K562 (cell line): ENCODE measurements around the gene CCN6. TPM values are rescaled to one million over a fixed set of nuclear protein-coding genes. Genes with fewer than 3 reads are reported as not detected.

Experiments used
- ATAC-seq: fragments of 200-7000 bp; cut with Tn5 transposase; 3 replicates; pipeline ENCODE4 v1.9.1; 2020; ENCODE audit warnings: moderate library complexity
- BruUV-seq: library from RNA; stranded (reverse); fragments of 400-500 nt; replicated peaks from 2 replicates; lab custom pipeline; 2021; lab: Mats Ljungman, UMichigan
- CTCF ChIA-PET: fragments of 300-600 bp; formaldehyde crosslinking; extraction: SDS; loops from one replicate; lab custom pipeline; 2021; ENCODE audit warnings: low intra/inter-chr PET ratio; lab: Yijun Ruan, JAX
- POLR2A ChIA-PET: fragments of 300-600, 350-650 bp; sonication (Branson Sonifier 250); formaldehyde crosslinking; extraction: SDS; loops from one replicate; lab custom pipeline; 2021; ENCODE audit warnings: antibody characterized with exemption, inconsistent platforms; lab: Yijun Ruan, JAX
- DNase-seq, 4 experiments: peaks; one replicate each; pipeline versions ENCODE4 v3.0.0 to v3.0.0-alpha.2; 2011 to 2018; ENCODE audit warnings: low spot score in 3 of 4, mixed read lengths in 3 of 4; ENCODE audit errors: extremely low read depth in 1 of 4
- FAIRE-seq: peaks from 2 replicates; lab custom pipeline; 2011; peaks lifted over from hg19 to GRCh38; lab: Jason Lieb, UNC
- H2AFZ ChIP-seq: 2 replicates; pipeline ENCODE4 v1.6.0; 2011; ENCODE audit warnings: low read depth, low read length, control low read depth, inconsistent platforms
- H3K27ac ChIP-seq: fragments of 200-600 bp; 3 replicates; pipeline ENCODE4 v1.8.0; 2011; ENCODE audit warnings: low read depth, mild to moderate bottlenecking, control low read depth, inconsistent platforms, low read length, moderate library complexity, mixed read lengths; ENCODE audit errors: extremely low read depth
- H3K27me3 ChIP-seq, 2 experiments: fragments of 300-600 bp in 1 of 2; 2 replicates in 1 of 2; 3 replicates in 1 of 2; pipeline versions ENCODE4 v1.6.0 to v1.8.0; 2011; ENCODE audit warnings: inconsistent platforms in 2 of 2, low read length in 2 of 2, mild to moderate bottlenecking in 1 of 2, mixed read lengths in 1 of 2, moderate library complexity in 1 of 2; ENCODE audit not compliant: control insufficient read depth in 2 of 2, insufficient read depth in 2 of 2
- H3K36me3 ChIP-seq: fragments of 300-600 bp; 3 replicates; pipeline ENCODE4 v1.8.0; 2011; ENCODE audit warnings: mild to moderate bottlenecking, low read length, inconsistent platforms; ENCODE audit not compliant: control insufficient read depth, insufficient read depth
- H3K4me1 ChIP-seq, 2 experiments: fragments of 200-600 bp in 1 of 2; replicated peaks in 1 of 2; 2 replicates in 1 of 2; 3 replicates in 1 of 2; pipeline versions ENCODE4 v1.5.1 to v1.8.0; 2011; ENCODE audit warnings: inconsistent platforms in 2 of 2, low read length in 2 of 2, mild to moderate bottlenecking in 1 of 2, mixed read lengths in 1 of 2, moderate library complexity in 1 of 2; ENCODE audit not compliant: control insufficient read depth in 2 of 2, insufficient read depth in 2 of 2
- H3K4me2 ChIP-seq: 2 replicates; pipeline ENCODE4 v1.6.1; 2011; ENCODE audit warnings: low read length, control low read depth, inconsistent platforms, mixed read lengths; ENCODE audit not compliant: insufficient read depth
- H3K4me3 ChIP-seq: fragments of 200-600 bp; sonication (generic), shearing (Covaris generic); 2 replicates; pipeline ENCODE4 v1.5.1; 2016; ENCODE audit warnings: control low read depth, inconsistent platforms
- H3K79me2 ChIP-seq: fragments of 200-600 bp; 3 replicates; pipeline ENCODE4 v1.8.0; 2011; ENCODE audit warnings: low read length, inconsistent platforms; ENCODE audit not compliant: control insufficient read depth, insufficient read depth
- H3K9ac ChIP-seq, 2 experiments: 2 replicates each; pipeline versions ENCODE4 v1.6.0 to v1.6.1; 2011; ENCODE audit warnings: low read depth in 2 of 2, low read length in 2 of 2, control low read depth in 1 of 2, inconsistent platforms in 1 of 2, mild to moderate bottlenecking in 1 of 2, mixed read lengths in 1 of 2; ENCODE audit not compliant: insufficient read depth in 1 of 2
- H3K9me1 ChIP-seq: one replicate; pipeline ENCODE4 v1.6.0; 2011; ENCODE audit warnings: inconsistent platforms, mild to moderate bottlenecking, low read length, moderate library complexity; ENCODE audit not compliant: control insufficient read depth, insufficient read depth
- H3K9me3 ChIP-seq: replicated peaks from 2 replicates; pipeline ENCODE4 v1.5.1; 2011; ENCODE audit warnings: low read depth, low read length, inconsistent platforms; ENCODE audit not compliant: control insufficient read depth, insufficient read depth
- H4K20me1 ChIP-seq: replicated peaks from 2 replicates; pipeline ENCODE4 v1.6.1; 2011; ENCODE audit warnings: low read length, inconsistent platforms, mixed read lengths; ENCODE audit not compliant: control insufficient read depth, insufficient read depth
- CBFB ChIP-seq: sonication (generic); formaldehyde crosslinking; IDR thresholded peaks from 2 replicates; pipeline ENCODE4 v1.4.0; 2020; ENCODE audit warnings: mild to moderate bottlenecking, missing genetic modification reagents
- GATA2 ChIP-seq: sonication (generic); formaldehyde crosslinking; IDR thresholded peaks from 2 replicates; pipeline ENCODE4 v1.4.0; 2020; ENCODE audit warnings: mild to moderate bottlenecking, missing genetic modification reagents
- POLR2AphosphoS5 ChIP-seq: IDR thresholded peaks from 2 replicates; pipeline ENCODE4 v1.6.1; 2011; ENCODE audit warnings: mild to moderate bottlenecking, low read depth, low read length, moderate library complexity; ENCODE audit not compliant: control insufficient read depth, insufficient read depth
- SREBF1 ChIP-seq: fragments of 150-350 bp; IDR thresholded peaks from 2 replicates; pipeline ENCODE4 v1.6.1; 2014; ENCODE audit warnings: antibody characterized with exemption, low read depth, low read length, borderline replicate concordance
- ZNF282 ChIP-seq: sonication (generic); formaldehyde crosslinking; IDR thresholded peaks from 2 replicates; pipeline ENCODE4 v1.8.1; 2023; ENCODE audit warnings: missing genetic modification reagents
- WGBS: fragments of 100-300 bp; shearing (Covaris generic); methylation state at CpG from one replicate; pipeline ENCODE4 v1.1.6; 2016; ENCODE audit warnings: low coverage, mixed read lengths; ENCODE audit not compliant: insufficient coverage; ENCODE audit errors: missing lambda C conversion rate; 5-methylcytosine and 5-hydroxymethylcytosine counted together
- in situ Hi-C: fragments of 300-500 bp; cut with MboI; formaldehyde crosslinking; loops from 4 replicates; pipeline ENCODE4 v1.15.0; 2018; ENCODE audit warnings: inconsistent platforms, mixed read lengths
- intact Hi-C: fragments of 100-400 bp; cut with micrococcal nuclease; formaldehyde crosslinking; loops from 2 replicates; pipeline ENCODE4 v1.14.2; 2022
- polyA plus RNA-seq, 8 experiments: library from polyadenylated mRNA; depleted of rRNA in 4 of 8; stranded (reverse) in 5 of 8; unstranded in 3 of 8; fragments of >200 nt; fragmentation: Nextera tagmentation in 2 of 8; fragmentation: Illumina TruSeq in 1 of 8; extraction: Ambion mirVana in 2 of 8; extraction: Trizol in 1 of 8; gene quantifications; 2 replicates each; pipeline versions ENCODE4 v1.2.1 to v1.2.3, GENCODE V29; 2011 to 2014; ENCODE audit warnings: inconsistent platforms in 1 of 8, missing spikeins in 1 of 8
- total RNA-seq, 7 experiments: library from RNA; depleted of rRNA in 6 of 7; stranded (reverse); fragments of >200 nt in 6 of 7; fragmentation: Illumina TruSeq in 2 of 7; extraction: Trizol in 2 of 7; gene quantifications; 2 replicates each; pipeline versions ENCODE4 v1.2.1 to v1.2.3, GENCODE V29; 2011 to 2021; ENCODE audit warnings: low replicate concordance in 1 of 7
- TF ChIP-seq, protein P1 (sequence below): fragments of 250-450 bp; sonication (Bioruptor Pico); IDR thresholded peaks from 2 replicates; pipeline ENCODE4 v1.4.0; 2020

The CCN6 gene
- total and polyA plus RNA-seq, 9 of the 15 experiments (the other 6 are each of a cell fraction or from before 2014, with no cell fraction given), result 0.04 to 0.62 (median 0.21) TPM; not detected in 2

GRCh38 chr6:112008482-112008881 is 45.4 kb upstream of the CCN6 start:
- 2% methylated on average over 4 of the region's 4 CpGs for WGBS
- Histone ChIP-seq H3K36me3 (no peaks in the 10 kb centered on the region), H3K79me2 (no peaks in the 10 kb centered on the region), H3K27ac (no peak overlapping the region), H3K4me2 (no peak overlapping the region), H2AFZ (no peak overlapping the region), H3K4me1 (no peaks in the 10 kb centered on the region), H4K20me1 (no peaks in the 10 kb centered on the region), H3K9me3 (no peaks in the 10 kb centered on the region), H3K9me1 (no peaks in the 10 kb centered on the region), H3K27me3 (peaks cover 3 to 23% of the 10 kb centered on the region in 2 experiments; a peak in 3 of 5 replicates), H3K9ac (no peak overlapping the region), H3K4me3 (no peak overlapping the region)
- TF ChIP-seq SREBF1 (no peak), POLR2AphosphoS5 (no peak), ZNF282 (CRISPR knock-in tag) (no peak), CBFB (CRISPR knock-in tag) (no peak), GATA2 (no peak)
- TF ChIP-seq, protein P1, sequence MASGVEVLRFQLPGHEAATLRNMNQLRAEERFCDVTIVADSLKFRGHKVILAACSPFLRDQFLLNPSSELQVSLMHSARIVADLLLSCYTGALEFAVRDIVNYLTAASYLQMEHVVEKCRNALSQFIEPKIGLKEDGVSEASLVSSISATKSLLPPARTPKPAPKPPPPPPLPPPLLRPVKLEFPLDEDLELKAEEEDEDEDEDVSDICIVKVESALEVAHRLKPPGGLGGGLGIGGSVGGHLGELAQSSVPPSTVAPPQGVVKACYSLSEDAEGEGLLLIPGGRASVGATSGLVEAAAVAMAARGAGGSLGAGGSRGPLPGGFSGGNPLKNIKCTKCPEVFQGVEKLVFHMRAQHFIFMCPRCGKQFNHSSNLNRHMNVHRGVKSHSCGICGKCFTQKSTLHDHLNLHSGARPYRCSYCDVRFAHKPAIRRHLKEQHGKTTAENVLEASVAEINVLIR (CRISPR knock-in tag), result no peak
- CTCF ChIA-PET, result no interaction called here
- intact Hi-C loops, result no loop called here
- no TSS peak for BruUV-seq
- POLR2A ChIA-PET, result interaction anchor here (1.7 kb wide), 1 partner anchor 9 kb away, joined by 5 read pairs; no protein-coding TSS in a partner anchor
- ATAC-seq (no peak), DNase-seq (no peak), FAIRE-seq (no peak)
- in situ Hi-C loops, result no loop called here
